OCI-LY1 (cell line): Measurements from ENCODE around the gene ACSL1.
"Not testable (repeated sequence)": the region's sequence is repeated elsewhere in the genome, so short reads cannot be mapped to it uniquely, and the experiment has no call there.

Experiments used
- H2AFZ ChIP-seq: fragments of 200-600 bp; sonication (generic), shearing (Covaris generic); 2 replicates; pipeline ENCODE4 v1.6.0; 2014; ENCODE audit warnings: antibody characterized with exemption, mild to moderate bottlenecking, low read length
- H3F3A ChIP-seq: fragments of 200-600 bp; sonication (generic), shearing (Covaris generic); 2 replicates; pipeline ENCODE4 v1.6.0; 2014; ENCODE audit warnings: mild to moderate bottlenecking, antibody characterized with exemption, low read length, moderate library complexity; ENCODE audit not compliant: insufficient read depth
- H3K27ac ChIP-seq: fragments of 200-600 bp; sonication (generic); 2 replicates; pipeline ENCODE4 v1.5.1; 2014; ENCODE audit warnings: low read length, mixed run types, mild to moderate bottlenecking, low read depth; ENCODE audit not compliant: poor library complexity, severe bottlenecking
- H3K27me3 ChIP-seq: fragments of 200-600 bp; sonication (generic); 2 replicates; pipeline ENCODE4 v1.6.0; 2014; ENCODE audit warnings: antibody characterized with exemption, mild to moderate bottlenecking, low read length, moderate library complexity; ENCODE audit not compliant: insufficient read depth
- H3K36me3 ChIP-seq: fragments of 200-600 bp; sonication (generic); 2 replicates; pipeline ENCODE4 v1.6.1; 2014; ENCODE audit warnings: mild to moderate bottlenecking, antibody characterized with exemption, low read length, moderate library complexity, mixed read lengths; ENCODE audit not compliant: insufficient read depth
- H3K4me1 ChIP-seq: fragments of 200-600 bp; sonication (generic); 2 replicates; pipeline ENCODE4 v1.5.1; 2014; ENCODE audit warnings: mild to moderate bottlenecking, low read length, moderate library complexity; ENCODE audit not compliant: insufficient read depth, severe bottlenecking
- H3K4me2 ChIP-seq: fragments of 200-600 bp; sonication (generic), shearing (Covaris generic); 2 replicates; pipeline ENCODE4 v1.6.1; 2014; ENCODE audit warnings: low read length
- H3K4me3 ChIP-seq: fragments of 200-600 bp; sonication (generic); 2 replicates; pipeline ENCODE4 v1.5.1; 2014; ENCODE audit warnings: low read length, low read depth, mild to moderate bottlenecking, mixed read lengths; ENCODE audit not compliant: poor library complexity, severe bottlenecking
- H3K79me2 ChIP-seq: fragments of 200-600 bp; shearing (Covaris generic); 2 replicates; pipeline ENCODE4 v1.6.1; 2016; ENCODE audit warnings: mixed run types, low read length, mixed read lengths; ENCODE audit not compliant: insufficient read depth
- H3K9ac ChIP-seq: fragments of 200-600 bp; sonication (generic), shearing (Covaris generic); 2 replicates; pipeline ENCODE4 v1.6.1; 2014; ENCODE audit warnings: mild to moderate bottlenecking, low read length, mixed read lengths
- H3K9me2 ChIP-seq: fragments of 200-600 bp; sonication (generic), shearing (Covaris generic); 2 replicates; pipeline ENCODE4 v1.6.1; 2014; ENCODE audit warnings: low read depth, mild to moderate bottlenecking, low read length, mixed read lengths
- H3K9me3 ChIP-seq: fragments of 200-600 bp; shearing (Covaris generic); 2 replicates; pipeline ENCODE4 v1.6.1; 2014; ENCODE audit warnings: low read length, mixed read lengths
- H4K20me1 ChIP-seq: fragments of 200-600 bp; sonication (generic), shearing (Covaris generic); 2 replicates; pipeline ENCODE4 v1.6.0; 2016; ENCODE audit warnings: mild to moderate bottlenecking, low read length; ENCODE audit not compliant: insufficient read depth
- CTCF ChIP-seq: fragments of 200-600 bp; sonication (generic), shearing (Covaris generic); IDR thresholded peaks from 2 replicates; pipeline ENCODE4 v1.5.1; 2017; ENCODE audit warnings: mild to moderate bottlenecking, antibody characterized with exemption, low read length, moderate library complexity, mixed read lengths
- EZH2 ChIP-seq: fragments of 200-600 bp; sonication (generic), shearing (Covaris generic); IDR thresholded peaks from 2 replicates; pipeline ENCODE4 v1.8.0; 2017; ENCODE audit warnings: borderline replicate concordance, mixed run types, mild to moderate bottlenecking, antibody characterized with exemption, low read length, moderate library complexity, mixed read lengths

The ACSL1 gene

GRCh38 chr4:184843984-184844554 lies 18.3 kb upstream of the ACSL1 start:
- H3K9me2 ChIP-seq: no peaks in the 10 kb centered on the region
- H3K4me2 ChIP-seq: no peak overlapping the region
- H3K79me2 ChIP-seq: no peaks in the 10 kb centered on the region
- TF ChIP-seq EZH2: no peak
- no peak for TF ChIP-seq CTCF
- no peak overlapping the region for H2AFZ ChIP-seq
- no peaks in the 10 kb centered on the region for H3K9me3 ChIP-seq
- H4K20me1 ChIP-seq: no peaks in the 10 kb centered on the region
- H3K36me3 ChIP-seq: no peaks in the 10 kb centered on the region
- H3K27me3 ChIP-seq: peaks cover 4% of the 10 kb centered on the region; the same call in 1 of the 2 replicates
- H3F3A ChIP-seq: no peaks in the 10 kb centered on the region
- H3K4me3 ChIP-seq: no peak overlapping the region
- no peak overlapping the region for H3K9ac ChIP-seq
- no peaks in the 10 kb centered on the region for H3K4me1 ChIP-seq
- no peak overlapping the region for H3K27ac ChIP-seq

GRCh38 chr4:184839075-184839399 lies 13.3 kb upstream of the ACSL1 start:
- H4K20me1 ChIP-seq, H3K4me1 ChIP-seq, H3K4me3 ChIP-seq, H3F3A ChIP-seq, H3K27me3 ChIP-seq, H3K79me2 ChIP-seq, H3K9me2 ChIP-seq, H3K4me2 ChIP-seq, H3K9me3 ChIP-seq, H3K36me3 ChIP-seq, H2AFZ ChIP-seq, H3K9ac ChIP-seq, H3K27ac ChIP-seq: not testable (repeated sequence)

- H3K4me3 ChIP-seq: no peak overlapping the region
- no peak overlapping the region for H3K27ac ChIP-seq
- TF ChIP-seq EZH2 (no peak), CTCF (no peak)
- no peaks in the 10 kb centered on the region for H3K4me1 ChIP-seq
- H3K36me3 ChIP-seq: no peaks in the 10 kb centered on the region
- no peak overlapping the region for H3K9ac ChIP-seq
- no peaks in the 10 kb centered on the region for H4K20me1 ChIP-seq
- H3K4me2 ChIP-seq: no peak overlapping the region
- H2AFZ ChIP-seq: no peak overlapping the region
- no peaks in the 10 kb centered on the region for H3K9me3 ChIP-seq
- H3K9me2 ChIP-seq: no peaks in the 10 kb centered on the region
- H3F3A ChIP-seq: no peaks in the 10 kb centered on the region
- peaks cover 3% of the 10 kb centered on the region; the same call in 1 of the 2 replicates for H3K27me3 ChIP-seq
- no peaks in the 10 kb centered on the region for H3K79me2 ChIP-seq
Observed at GRCh38 chr4:184838249-184839074, 12.7 kb upstream of the ACSL1 start.

GRCh38 chr4:184836613-184837012 lies 10.8 kb upstream of the ACSL1 start:
- Histone ChIP-seq H3K36me3 (no peaks in the 10 kb centered on the region), H3K9me2 (no peaks in the 10 kb centered on the region), H3K9ac (no peak overlapping the region), H3K4me1 (no peaks in the 10 kb centered on the region), H2AFZ (no peak overlapping the region), H4K20me1 (no peaks in the 10 kb centered on the region), H3F3A (no peaks in the 10 kb centered on the region), H3K4me3 (no peak overlapping the region), H3K79me2 (no peaks in the 10 kb centered on the region), H3K9me3 (no peaks in the 10 kb centered on the region), H3K27me3 (peaks cover 3% of the 10 kb centered on the region; the same call in 1 of the 2 replicates), H3K4me2 (no peak overlapping the region), H3K27ac (no peak overlapping the region)
- no peak for TF ChIP-seq CTCF
